GM19035 (cell line): ENCODE results near the gene MYL12B.
"Not testable (repeated sequence)": the region's sequence is repeated elsewhere in the genome, so short reads cannot be mapped to it uniquely, and the experiment has no call there.

Source experiments
- ATAC-seq: cut with Tn5 transposase; IDR thresholded peaks from one replicate; pipeline ENCODE4 v1.9.1; 2021; ENCODE audit not compliant: unreplicated experiment

The MYL12B gene

GRCh38 chr18:3260995-3261372, 949 bp upstream of the MYL12B start:
- ATAC-seq = no peak

DNA sequence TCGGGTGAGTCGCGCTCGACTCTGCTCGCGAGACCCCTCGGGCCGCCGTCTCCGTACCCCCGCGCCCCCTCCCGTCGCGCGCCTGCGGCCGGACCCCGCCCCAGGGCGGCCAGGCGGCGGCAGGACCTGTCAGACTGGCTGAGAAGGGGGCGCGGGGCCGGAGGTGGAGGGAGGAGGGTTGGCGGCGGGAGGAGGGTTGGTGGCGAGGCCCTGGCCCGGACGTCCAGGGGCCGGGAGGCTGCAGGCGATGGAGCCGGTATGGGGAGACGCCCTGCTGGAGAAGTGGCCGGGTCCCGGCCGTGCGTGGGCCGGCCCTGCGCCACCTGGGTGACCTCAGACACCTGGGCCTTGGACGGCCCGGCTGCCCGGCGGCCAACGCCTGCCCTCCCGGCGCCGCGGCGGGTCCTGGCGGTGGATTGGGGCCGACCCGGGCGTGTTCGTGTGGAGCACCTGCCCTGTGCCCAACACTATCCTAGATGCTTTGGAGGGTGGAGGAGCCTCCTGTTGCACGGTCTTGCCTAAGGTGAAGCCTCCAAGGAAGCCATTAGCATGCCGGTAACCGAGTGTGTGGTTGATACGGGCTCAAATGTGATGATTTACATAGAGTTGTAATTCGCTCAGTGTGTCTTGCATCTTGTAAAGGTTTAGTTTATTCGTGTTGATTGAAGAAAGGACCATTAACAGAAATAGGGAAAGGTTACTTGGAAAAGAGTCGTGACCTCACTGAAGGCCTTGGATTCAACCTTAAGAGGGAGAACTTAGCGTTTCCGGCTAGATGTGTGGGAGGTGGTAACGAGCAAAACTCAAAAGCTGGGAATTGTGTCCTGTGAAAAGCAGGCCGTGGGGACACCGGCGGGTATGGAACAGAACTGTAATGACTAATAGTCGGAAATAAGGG, 550 bp downstream of the MYL12B start:
- peak; percentile 39 for ATAC-seq

- no peak for ATAC-seq
Measured at GRCh38 chr18:3263132-3263700, 1.3 kb downstream of the MYL12B start.

DNA sequence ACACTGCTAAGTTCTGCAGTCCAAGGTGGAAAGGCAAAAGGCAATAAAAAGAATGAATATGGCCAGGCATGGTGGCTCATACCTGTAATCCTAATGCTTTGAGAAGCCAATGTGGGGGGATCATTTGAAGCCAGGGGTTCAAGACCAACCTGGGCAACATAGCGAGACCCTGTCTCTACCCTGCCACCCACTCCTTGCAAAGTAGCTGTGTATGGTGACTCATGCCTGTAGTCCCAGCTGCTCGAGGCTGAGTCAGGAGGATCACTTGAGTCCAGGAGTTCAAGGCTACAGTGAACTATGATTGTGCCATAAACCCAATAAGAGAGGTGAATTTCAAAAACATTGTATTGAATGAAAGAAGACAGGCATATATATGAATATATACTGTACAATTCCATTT, 2.4 kb downstream of the MYL12B start:
- ATAC-seq = no peak

GRCh38 chr18:3265564-3266033, 3.7 kb downstream of the MYL12B start:
- ATAC-seq = no peak

- no peak for ATAC-seq
Measured at GRCh38 chr18:3266062-3266608, 4.2 kb downstream of the MYL12B start.

DNA sequence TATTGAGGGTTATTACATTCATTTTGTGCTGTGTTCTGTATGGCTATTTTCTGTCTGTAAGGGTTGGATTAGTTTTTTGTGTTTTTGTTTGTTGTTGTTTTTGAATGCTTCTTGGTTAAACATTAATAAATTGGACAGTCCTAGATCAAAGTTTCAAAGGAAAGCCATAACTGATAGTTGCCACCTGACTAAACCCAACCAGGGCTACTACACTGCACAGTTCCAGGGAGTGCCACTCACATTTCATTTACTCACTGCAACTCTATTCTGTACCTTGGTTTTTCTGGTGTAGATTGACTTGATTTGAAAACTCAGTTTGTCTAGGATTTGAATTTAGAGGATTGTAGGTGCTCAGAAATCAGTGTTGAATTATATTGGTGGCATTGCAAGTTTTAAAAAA, 6.4 kb downstream of the MYL12B start:
- no peak for ATAC-seq

GRCh38 chr18:3269241-3269913, 7.4 kb downstream of the MYL12B start:
- ATAC-seq = no peak

DNA sequence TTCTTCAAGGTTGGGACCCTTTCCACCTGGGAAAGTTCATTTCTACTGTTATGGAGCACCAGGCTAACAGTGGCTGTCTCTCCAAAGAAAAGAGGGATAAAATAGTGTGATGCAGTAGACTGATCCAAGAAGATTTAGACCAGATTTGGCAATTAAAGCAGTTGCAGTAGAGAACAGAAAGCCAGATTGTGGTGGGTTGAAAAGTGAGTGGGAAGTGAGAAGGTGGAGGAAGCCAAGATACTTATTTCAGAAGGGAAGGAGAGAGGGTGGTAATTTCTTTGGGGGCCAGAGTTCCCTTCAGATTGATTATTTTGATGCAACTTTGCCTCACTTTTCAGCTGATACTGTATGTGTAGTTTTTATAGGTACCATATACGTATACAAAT, 8.0 kb downstream of the MYL12B start:
- ATAC-seq = no peak

DNA sequence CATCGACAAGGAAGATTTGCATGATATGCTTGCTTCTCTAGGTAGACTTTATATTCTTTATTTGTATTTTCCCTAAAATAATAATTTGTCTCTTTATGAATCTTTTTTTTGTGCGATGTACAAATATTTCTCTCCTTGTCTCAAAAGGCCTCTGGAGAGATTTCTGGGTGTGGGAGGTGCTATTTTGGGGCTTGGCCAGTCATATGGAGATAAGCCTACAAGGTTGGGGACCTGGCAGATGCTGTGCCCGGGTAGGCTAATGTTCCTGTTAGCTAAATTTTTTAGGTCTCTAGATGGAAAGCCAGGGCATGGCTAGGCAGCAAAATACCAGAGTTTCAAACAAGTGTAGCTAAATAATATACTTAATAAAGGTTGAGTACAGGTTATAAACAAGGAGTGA, 11.1 kb downstream of the MYL12B start:
- no peak for ATAC-seq

- ATAC-seq = not testable (repeated sequence)
Measured at GRCh38 chr18:3277643-3278213, 15.8 kb downstream of the MYL12B start.

- ATAC-seq = peak; percentile 75
Measured at GRCh38 chr18:3279201-3280185, 17.6 kb downstream of the MYL12B start.

DNA sequence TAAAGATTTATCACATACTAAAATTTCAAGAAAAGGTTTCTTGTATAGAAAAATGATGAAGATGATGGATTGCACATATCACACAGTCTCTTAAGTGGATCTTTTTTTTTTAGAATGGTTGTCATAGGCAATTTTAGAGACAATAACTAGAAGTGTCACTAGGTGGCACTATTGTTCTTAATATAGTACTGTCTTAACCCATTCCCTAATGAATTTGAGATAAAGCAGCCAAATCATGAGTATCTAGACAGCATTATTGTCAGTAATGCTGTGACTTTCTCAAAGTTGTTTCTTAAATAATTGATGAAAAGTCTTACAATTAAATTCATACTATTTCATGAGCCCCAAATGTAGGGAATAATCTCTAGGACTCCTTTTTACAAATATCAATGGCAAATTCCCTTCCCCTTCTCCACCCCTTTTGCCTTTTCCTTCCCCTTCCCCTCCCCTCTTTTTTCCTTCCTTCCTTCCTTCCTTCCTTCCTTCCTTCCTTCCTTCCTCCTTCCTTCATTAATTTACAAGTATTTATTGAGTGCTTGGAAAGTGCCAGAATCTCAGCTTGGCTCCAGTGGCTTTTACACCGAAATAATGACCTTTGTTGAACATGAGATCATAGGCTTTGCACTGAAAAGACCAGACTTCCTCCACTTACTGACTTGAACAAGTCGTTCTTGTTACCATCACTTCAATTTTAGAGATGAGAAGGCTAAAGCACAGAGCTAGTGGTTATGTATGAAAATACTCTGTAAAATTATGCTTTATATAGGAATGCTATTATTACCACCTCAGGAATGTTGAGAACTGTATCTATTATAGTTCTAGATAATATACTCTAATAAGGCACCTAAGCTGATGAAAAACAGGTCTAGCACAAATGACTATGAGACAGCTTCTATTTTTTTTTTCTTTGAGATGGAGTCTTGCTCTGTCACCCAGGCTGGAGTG, 19.8 kb downstream of the MYL12B start:
- peak; percentile 59 for ATAC-seq

GRCh38 chr18:3283253-3283863, 21.4 kb downstream of the MYL12B start:
- ATAC-seq = no peak

- no peak for ATAC-seq
Measured at GRCh38 chr18:3283908-3284307, 22.0 kb downstream of the MYL12B start.

DNA sequence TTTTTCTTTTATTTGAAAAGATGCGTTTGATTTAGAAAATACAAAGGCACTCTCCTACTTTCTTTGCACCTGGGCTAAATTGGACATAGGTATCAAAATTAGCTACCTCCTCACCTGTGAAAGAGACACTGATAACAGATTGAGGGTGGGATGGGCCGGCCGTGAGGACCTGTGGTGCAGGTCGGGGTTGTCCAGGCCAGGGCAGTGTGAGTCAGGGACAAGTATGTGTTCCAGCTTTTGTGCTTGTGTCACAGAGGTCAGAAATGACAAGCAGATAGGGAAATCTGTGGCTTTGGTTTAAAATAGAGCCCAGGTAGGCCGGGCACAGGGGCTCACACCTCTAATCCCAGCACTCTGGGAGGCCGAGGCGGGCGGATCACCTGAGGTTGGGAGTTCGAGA, 22.6 kb downstream of the MYL12B start:
- no peak for ATAC-seq

GRCh38 chr18:3286159-3286558, 24.2 kb downstream of the MYL12B start:
- no peak for ATAC-seq

DNA sequence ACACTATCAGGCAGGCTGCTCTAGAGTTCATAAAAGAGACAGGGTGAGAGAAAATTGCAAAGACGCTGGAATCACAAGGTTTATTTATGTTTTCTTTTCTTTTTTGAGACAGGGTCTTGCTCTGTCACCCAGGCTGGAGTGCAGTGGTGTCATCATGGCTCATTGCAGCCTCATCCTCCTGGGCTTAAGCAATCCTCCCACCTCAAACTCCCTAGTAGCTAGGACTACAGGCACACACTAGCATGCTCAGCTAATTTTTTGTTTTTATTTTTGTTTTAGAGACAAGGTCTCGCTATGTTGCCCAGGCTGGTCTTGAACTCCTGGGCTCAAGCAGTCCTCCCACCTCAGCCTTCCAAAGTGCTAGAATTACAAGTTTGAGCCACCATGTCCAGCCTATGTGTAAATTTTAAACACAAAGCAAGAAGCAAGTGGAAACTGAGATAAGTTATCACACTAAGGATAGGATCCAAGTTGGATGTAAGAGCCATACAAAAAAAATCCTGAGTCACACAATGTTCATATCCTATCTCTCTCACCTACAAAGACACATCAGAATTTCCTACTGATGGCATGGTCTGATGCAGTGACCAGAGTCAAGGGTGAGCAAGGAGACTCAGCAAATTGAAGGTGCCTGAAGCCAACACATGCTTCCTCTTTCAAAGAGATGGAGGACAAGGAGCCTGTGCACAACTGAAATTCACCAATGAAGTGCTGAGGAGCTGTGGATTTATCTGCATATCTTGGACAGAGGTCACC, 31.4 kb downstream of the MYL12B start:
- ATAC-seq = no peak
